GM12873 (cell line): Measurements from ENCODE around the gene GAK.

Experiments used
- TF ChIP-seq, protein P1 (sequence below): IDR thresholded peaks from 2 replicates; pipeline ENCODE4 v1.5.1; 2012; ENCODE audit warnings: low read depth, mild to moderate bottlenecking, moderate library complexity, low read length, control low read depth; ENCODE audit not compliant: insufficient read depth; ENCODE audit errors: missing control alignments

Gene GAK

DNA sequence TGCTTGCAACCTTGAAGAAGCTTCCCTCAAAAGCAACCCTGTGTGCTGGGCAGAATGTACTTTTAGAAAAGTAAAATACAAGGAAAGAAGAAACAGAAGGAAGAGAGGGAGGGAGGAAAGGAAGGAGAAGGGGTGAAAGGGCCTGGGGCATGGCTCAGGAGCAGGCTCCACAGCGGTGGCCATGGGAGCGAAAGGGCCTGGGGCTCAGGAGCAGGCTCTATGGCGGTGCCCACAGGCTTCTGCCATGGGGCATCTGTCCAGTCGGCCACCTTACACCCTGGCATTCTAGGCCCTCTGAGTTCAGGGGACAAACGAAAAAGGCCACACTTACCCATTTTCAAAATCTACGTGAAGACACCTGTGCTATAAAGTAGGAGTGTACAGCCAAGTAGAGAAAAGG is 31.4 kb downstream of the GAK start:
- TF ChIP-seq, protein P1, sequence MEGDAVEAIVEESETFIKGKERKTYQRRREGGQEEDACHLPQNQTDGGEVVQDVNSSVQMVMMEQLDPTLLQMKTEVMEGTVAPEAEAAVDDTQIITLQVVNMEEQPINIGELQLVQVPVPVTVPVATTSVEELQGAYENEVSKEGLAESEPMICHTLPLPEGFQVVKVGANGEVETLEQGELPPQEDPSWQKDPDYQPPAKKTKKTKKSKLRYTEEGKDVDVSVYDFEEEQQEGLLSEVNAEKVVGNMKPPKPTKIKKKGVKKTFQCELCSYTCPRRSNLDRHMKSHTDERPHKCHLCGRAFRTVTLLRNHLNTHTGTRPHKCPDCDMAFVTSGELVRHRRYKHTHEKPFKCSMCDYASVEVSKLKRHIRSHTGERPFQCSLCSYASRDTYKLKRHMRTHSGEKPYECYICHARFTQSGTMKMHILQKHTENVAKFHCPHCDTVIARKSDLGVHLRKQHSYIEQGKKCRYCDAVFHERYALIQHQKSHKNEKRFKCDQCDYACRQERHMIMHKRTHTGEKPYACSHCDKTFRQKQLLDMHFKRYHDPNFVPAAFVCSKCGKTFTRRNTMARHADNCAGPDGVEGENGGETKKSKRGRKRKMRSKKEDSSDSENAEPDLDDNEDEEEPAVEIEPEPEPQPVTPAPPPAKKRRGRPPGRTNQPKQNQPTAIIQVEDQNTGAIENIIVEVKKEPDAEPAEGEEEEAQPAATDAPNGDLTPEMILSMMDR = no peak

DNA sequence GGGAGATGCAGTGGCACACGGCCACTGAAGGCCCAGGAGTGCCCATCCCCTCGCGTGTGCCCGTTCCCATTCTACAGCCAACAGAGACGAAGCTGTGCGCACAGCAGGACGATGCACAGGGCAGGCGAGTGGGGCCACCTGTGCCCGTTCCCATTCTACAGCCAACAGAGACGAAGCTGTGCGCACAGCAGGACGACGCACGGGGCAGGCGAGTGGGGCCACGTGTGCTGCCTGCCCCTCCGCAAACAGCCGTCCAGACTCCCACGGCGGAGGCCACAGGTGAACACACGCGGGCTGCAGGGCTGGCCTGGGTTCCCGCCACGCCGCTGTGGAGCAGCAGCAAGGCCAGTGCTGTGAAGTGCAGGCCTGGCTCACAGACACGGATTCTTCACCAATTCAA is 32.0 kb downstream of the GAK start:
- TF ChIP-seq, protein P1 = no peak

DNA sequence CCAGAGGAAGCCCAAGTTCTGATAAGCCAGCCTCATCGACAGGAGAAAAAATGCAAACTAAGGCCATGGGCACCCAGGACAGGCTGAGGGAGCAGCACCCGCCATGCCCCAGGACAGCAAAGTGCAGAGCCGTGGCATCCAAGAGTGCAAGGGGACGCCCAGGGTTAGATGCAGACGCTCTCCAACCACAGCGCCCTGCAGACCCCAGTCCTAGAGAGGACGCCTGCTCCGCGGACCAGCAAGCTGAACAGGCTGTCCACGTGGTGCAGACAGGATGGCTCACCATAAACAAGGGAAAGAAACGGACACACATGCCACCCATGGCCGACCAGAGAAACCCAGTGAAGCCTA is 32.6 kb downstream of the GAK start:
- TF ChIP-seq, protein P1 = no peak

DNA sequence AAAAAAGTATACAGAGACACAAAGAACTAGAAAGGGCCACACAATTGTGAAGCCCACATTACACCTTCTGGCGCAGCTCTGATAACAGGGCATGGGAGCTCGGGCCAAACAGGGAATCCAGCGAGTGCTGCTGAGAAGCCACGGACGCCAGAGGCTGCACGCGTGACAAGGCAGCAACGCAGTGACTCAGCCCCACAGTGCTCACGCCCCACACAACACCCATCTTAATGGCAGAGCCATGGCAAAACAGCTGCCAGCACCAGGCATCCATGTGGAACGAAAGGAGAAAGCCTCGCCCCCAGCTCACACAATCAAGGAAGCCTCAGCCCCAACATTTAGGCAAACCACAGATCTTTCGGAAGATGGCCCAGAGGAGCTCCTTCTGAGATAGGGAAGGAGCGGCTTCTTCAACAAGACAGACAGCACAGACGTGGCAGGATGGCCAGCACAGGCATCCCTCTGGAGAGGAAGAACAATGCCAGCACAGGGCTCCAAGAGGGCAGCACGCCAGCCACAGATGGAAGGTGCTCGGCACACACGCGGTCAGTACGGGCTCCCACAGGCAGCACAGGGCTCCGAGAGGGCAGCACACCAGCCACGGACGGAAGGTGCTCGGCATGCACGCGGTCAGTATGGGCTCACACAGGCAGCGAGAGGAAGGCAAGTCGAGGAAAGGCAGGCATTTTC is 33.1 kb downstream of the GAK start:
- TF ChIP-seq, protein P1 = no peak

DNA sequence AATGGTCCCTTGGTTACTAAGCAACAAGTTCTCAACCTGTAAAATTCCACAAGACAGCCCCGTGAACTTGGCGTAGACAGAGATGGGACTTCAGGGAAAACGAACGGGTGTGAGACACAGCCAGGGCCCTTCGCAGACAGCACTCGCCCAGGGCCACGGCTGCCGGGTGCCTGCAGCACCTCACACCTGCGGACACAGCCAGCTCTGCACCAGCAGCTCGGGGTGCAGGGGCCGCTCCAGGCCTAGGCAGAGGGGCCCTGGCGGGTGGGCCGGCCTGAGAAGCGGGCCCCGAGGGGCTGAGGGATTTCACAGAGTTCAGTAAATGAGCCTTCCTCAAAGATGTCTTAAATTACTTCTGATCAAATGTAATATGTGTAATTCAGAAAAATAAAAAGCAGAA is 34.0 kb downstream of the GAK start:
- TF ChIP-seq, protein P1 = no peak

DNA sequence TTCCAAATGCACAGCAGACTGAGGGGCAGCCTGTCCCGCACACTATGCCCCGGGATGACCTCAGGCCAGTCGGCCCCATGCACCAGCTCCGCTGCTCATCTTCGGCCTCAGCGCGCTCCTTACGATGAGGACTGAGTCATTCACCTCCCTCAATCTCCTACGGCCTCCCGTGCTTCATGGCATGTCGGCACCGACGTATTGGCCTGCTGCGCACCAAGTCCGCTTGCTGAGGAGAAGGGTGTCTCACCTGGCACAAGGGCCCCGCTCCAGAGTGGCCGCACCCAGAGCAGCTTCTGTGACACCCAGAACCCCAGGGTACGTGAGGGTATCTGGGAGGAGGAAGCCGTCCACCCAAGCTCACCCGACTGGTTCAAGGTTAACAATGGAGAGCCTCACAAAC is 35.5 kb downstream of the GAK start:
- TF ChIP-seq, protein P1 = no peak

DNA sequence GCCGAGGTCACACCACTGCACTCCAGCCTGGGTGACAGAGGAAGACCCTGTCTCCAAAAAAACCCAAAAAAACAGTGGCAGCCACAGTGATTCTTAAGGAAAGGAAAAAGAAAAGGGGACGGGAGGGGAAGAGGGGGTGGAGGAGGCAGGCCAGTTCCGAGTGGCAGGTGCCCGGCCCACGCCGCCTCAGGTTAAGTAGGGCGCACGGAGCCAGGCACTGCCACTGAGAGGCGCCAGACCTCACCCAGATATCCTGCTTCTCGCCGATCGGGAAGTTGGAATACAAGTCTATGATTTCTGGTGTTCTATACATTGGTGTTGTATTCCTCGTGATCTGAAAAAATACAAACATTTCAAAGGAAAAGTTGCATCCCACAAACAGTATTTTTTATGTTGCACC is 35.9 kb downstream of the GAK start:
- TF ChIP-seq, protein P1 = peak; percentile 13
